NCI-H460 (cell line): ENCODE measurements around the gene POU3F1. TPM values are rescaled to one million over a fixed set of nuclear protein-coding genes. Genes with fewer than 3 reads are reported as not detected.

ENCODE experiments used
- DNase-seq: peaks from one replicate; pipeline ENCODE4 v3.0.0-alpha.2; 2016; ENCODE audit warnings: low read depth; ENCODE audit errors: extremely low read depth
- total RNA-seq: library from RNA; depleted of rRNA; stranded (reverse); fragments of >200 nt; shearing (Covaris generic); gene quantifications from 2 replicates; pipeline ENCODE4 v1.2.3, GENCODE V29; 2014

POU3F1 gene
- total RNA-seq, 1 experiment from 2014 or later = not detected

DNA sequence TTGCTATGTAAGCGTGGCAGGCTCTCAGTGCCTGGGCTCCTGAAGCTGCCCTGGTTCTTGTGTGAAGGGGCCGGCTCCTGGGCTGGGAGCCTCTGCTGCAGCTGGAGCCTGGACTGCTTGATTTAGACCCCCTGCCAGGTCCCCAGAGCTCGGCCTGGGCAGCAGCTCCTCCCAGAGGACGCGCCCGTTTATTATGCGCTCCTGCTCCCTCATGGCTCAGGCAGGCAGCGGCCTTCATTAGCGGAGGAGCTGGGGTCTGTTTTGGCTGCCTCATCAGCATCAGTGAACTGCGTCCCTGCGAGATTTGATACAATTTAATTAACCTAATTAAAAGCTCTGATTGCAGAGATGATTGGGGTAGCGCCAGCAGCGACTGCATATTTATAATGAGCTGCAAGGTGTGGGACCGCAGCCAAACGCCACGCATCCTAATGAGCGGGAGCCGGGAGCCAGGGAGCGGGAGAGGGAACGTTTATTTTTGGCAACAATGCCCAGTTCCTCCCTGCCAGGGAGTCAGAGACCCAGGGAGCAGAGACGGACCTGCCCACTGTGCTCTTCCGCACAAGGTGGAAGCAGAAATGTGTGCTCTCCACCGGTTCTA is 17.4 kb downstream of the POU3F1 start:
- no peak for DNase-seq

DNA sequence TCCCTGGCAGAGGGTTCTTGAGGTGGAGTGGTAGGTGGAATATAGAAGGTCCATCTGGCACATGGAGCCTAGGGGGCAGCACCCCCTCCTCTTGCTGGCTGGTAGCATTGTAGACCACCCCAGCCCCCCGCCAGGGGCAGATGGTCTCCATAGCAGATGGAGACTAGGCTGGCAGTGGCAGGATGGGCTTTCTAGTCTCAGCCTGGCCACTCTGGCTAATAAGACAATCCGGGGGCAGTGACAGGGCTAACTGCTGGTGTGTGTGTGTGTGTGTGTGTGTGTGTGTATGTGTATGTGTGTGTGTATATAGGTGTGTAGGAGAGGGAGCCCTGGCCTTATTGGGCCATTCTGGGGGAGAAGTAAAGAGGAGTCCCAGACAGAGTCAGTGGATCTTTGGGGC is 17.9 kb downstream of the POU3F1 start:
- DNase-seq = no peak

DNA sequence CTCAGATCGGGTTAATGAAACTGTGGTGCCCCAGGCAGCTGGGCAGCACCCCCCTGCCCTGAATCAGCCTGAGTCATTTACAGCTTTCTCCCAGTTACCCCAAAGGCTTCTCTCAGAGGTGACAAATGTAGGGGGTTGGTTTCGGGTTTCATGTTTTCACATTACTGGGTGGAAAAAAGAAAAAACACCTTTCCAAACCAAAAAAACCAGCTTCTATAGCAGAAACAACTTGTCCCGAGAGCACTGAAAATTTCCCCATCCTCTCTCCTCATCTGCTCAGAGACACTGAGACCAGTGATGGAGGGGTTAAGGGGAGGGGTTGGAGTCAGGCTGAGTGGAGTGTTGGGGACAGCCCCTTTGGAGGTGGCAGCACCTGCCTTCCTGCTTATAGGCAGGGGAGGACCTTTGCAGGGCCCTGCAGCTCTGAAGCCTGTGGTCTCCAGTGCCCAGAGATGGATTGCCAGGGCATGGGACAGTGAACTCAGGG is 18.4 kb downstream of the POU3F1 start:
- no peak for DNase-seq

DNA sequence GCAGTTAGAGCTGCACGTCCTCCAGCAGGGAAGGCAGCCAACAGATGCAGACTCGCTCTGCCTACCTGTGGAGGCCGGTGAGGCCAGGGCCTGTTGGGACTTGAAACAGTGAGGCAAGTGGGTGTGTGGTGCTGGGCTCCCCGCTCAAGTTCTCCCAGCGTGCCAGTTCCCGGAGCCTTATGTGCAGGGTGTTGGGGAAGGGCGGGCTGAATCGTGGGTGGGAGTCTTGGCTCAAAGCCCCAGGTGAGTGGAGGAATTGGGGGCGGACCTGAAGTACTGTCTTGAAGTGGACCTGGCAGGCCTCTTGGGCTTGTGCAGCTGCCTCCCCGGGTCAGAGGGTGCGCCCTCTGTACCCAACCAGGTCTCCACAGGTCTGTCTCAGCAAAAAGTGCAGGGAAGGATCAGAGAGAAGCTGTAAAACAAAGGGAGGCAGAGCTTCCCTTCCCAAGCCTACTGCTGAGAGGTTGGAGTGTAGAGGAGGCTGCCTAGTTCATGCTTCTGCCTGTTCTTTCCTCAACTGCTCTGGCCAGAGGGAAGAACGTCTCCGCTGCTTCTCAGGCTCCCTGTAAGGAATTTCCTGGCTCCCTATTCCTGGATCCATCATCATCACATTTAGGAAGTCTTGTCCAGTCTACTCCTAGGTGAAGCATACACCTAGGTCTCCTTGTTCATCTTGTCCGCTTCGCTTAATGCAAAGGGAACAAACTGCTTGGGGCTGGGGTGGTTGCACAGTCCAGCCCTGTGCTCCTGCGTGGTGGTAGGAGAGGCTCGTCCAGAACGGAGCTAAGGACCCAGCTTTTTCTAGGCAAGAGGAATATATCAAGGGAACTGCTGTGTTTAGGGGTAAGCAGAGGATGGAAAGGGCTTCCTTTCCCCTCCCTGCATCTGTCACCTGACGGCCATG is 19.1 kb downstream of the POU3F1 start:
- DNase-seq = no peak

DNA sequence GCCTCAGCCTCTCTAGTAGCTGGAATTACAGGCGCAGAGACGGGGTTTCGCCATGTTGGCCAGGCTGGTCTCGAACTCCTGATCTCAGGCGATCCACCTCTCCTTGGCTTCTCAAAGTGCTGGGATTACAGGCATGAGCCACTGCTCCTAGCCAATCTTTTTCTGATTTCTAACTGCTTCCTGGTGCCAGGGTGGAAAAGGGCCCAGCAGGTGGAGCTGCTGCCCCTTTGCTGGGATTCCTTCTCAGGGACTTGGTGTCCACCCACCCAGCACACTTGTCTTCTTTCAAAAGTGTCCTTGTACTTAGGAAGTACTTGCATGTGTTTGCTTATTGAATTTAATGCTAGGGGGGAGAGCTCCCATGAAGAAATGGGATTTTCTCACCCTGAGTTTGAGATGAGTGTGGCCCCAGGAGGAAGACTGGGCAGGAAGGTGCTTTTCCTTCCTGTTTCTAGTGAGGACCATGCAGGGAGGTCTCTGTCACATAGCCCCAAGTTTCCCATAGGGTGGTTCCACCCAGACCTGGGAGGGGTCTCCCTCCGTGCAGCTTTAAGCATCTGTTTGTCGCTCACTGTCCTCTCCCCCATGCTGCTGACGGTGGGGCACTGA is 19.9 kb downstream of the POU3F1 start:
- peak; percentile 25 for DNase-seq

DNA sequence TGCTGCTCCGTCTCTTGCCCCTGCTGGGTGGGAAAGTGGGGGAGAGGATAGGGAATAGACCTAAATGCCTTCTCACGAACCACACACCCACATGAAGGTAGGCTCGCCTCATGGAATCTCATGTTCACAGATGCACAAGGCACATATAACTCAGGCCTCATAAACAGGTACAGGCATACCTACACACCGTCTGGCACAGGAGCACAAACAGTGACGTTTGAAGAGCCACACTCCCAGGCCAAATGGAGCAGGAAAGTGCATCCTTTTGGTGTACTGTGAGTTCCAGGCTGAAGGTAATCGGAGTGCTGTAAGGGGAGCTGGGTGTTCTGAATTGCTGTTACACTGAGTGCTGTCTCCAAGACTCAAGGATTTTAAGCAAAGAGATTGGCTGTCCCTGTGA is 20.9 kb downstream of the POU3F1 start:
- no peak for DNase-seq

DNA sequence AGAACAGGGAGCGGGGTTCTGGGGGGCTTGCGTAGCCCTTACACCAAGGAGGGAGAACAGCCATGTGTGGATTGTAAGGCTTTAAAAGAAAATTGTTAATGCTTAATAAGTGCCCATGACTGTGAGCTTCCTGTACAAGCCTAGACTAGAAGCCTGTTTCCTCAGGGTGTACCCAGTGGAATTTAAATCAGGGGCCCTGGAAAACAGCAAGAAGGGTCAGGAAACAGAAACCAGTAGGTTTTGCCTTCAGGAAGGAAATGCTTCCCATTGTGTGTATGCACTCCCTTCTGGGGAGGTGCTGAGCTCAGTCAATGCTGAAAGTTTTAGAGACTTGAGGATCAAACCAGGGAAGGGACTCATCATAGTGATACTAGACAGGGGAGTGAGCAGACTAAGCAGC is 21.4 kb downstream of the POU3F1 start:
- DNase-seq = no peak

DNA sequence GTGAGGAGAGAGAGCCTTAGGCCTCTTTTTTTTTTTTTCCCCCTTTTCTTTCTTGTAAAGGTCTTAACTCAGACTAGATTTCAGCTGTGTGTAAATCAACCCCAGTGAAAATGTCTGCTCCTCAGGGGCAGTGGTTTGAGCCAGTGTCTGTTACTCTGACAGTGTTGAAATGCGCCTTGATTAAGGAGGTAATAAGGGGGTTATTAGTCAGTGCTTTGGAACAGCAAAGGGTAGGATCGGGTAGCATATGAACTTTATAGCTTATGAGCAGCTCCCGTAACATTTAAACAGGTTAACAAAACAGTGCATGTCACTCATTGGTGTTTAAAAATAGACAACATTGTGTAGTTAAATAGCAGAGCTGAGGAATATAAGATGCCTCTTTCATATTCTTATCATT is 23.8 kb downstream of the POU3F1 start:
- no peak for DNase-seq

DNA sequence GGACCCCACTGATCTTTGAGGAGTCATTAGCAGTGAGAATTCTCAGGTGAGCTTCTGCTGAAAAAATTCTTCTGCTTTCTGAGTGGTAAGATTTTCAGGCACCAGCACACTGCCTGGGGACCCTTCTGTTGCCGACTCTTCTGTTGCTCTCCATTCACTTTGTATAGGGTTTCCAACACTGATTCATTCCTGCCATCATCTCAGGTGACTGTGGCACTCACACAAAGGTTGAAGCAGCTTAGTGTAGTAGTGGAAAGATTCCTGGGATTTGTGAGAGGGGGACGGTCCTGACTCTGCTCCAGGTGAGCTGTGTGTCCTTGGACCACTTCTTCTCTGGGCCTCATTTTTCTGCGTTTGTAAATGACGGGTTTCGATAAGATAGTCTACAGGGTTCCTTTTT is 24.6 kb downstream of the POU3F1 start:
- DNase-seq = no peak

DNA sequence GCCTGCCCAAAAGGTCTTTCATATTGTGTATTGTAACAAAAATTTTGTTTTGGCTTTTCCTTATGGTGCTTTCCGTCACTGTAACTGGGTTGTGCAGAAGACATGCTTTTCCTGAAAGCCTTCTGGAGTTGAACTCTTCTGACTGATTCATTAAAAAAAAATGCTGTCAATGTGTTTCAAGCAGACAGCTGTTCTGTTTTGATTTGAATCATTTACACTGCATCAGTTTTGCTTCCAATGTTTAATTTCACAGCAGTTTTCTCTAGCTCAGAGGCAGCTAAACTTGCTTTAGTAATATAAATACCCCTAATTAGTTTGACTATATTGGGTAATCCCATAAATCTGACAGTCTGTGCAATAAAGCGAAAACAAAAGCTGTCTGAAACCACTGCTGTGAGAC is 26.2 kb downstream of the POU3F1 start:
- DNase-seq = no peak

DNA sequence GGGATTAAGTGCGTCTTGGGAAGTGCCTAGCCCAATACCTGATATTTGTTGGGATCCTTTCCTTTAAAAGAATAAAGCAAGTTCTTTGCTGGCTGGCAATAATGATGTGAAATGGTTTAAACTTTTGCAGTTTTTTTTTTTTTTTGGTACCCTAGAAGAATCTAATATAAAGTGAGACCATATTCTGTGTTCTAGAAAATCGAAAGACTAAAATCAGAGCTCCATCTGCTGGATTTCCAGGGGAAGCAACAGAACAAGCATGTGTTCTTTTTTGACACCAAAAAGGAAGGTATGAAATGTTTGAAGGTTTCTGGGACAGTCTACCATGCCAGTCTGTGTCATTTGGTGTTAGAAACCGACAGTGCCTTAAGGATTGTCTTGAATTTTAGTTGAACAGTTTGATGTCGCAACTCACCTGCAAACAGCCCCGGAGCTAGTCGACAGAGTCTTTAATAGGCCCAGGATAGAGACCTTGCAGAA is 27.7 kb downstream of the POU3F1 start:
- DNase-seq = no peak

DNA sequence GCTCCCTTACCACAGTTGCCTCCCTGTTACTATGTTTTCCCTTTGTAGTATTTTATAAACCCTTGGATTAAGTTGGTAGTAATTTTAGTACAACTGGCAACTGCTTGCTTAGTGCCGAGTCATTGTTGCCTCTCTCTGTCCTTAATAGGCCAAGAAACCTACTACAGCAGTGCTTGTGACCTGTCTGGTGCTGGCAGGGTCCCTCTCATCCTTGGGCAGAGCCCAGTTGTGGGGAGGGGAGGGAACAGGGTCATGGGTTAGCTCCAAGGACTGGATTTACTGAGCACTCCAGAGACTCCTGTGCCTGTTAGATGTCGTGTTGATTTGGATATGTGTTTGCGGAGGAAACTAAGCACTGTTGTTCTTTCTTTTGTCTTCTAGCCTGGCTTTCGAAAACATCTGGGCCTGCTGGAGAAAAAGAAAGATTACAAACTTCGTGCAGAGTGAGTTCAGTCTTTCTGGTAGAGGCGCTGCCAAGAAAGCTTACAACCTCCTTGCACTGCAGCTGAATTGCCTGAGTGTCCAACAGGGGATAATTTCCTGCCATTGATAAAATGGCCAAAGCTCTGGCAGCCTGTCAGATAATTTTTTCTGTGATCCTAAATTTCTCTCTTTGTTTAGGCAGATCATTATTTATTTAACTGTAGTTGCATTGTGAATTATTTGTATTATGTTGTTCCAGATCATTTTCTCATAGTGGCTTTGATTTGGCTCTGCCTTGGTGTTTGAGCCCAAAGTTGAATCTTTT is 30.4 kb downstream of the POU3F1 start:
- no peak for DNase-seq

DNA sequence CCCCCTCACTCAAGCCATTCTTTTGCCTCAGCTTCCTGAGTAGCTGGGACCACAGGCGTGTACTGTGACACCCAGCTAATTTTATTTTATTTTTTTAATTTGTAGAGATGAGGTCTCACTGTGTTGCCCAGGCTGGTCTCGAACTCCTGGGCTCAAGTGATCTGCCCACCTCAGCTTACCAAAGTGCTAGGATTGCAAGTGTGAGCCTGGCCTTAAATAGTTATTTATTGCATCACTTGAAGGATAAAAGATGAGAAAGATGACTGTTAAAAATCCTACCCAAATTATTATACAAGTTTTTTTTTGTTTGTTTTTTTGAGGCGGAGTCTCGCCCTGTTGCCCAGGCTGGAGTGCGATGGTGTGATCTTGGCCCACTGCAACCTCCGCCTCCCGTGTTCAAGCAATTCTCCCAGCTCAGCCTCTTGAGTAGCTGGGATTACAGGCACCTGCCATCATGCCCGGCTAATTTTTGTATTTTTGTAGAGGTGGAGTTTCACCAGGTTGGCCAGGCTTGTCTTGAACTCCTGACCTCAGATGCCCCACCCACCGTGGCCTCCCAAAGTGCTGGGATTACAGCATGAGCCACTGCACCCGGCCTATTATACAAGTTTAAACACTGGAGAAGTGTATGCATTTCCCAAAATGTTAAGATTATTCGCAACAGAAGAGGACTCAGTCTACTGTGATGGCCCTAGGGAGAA is 31.7 kb downstream of the POU3F1 start:
- no peak for DNase-seq

DNA sequence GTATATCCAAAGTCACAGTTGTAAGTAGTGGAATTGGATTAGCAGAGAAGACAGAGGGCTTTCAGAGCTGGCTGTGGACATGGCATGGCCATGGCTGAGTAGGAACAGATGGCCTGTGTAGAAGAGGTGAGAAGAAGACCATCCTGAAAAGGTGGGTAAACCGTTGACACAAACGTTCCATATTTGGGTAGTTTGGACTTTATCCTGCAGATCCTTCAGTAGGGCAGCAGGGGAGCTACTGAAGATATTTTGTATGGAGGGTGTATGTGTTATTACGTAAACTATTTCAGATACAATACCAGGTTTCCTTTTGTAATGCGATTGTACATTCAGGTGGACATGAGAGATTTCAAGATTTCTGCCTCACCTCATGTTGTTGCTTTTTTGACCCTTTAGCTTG is 32.4 kb downstream of the POU3F1 start:
- DNase-seq = no peak

DNA sequence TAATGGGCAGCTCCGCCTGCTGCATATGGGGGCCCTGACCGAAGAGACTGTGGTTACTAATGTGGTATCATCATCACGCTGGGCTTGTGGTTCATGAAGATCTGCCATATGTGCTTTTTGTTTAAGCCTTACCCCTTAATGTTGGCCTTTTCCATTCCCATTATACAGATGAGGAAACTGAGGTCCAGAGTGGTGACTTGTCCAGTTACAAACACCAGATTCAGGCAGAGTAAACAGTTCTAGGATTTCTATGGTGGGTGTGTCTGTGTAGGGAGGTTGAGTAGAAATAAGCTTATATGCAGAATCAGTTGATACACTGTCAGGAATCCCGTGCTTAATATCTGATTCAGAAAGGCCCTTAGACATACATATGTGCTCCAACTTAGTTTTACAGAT is 33.4 kb downstream of the POU3F1 start:
- no peak for DNase-seq

DNA sequence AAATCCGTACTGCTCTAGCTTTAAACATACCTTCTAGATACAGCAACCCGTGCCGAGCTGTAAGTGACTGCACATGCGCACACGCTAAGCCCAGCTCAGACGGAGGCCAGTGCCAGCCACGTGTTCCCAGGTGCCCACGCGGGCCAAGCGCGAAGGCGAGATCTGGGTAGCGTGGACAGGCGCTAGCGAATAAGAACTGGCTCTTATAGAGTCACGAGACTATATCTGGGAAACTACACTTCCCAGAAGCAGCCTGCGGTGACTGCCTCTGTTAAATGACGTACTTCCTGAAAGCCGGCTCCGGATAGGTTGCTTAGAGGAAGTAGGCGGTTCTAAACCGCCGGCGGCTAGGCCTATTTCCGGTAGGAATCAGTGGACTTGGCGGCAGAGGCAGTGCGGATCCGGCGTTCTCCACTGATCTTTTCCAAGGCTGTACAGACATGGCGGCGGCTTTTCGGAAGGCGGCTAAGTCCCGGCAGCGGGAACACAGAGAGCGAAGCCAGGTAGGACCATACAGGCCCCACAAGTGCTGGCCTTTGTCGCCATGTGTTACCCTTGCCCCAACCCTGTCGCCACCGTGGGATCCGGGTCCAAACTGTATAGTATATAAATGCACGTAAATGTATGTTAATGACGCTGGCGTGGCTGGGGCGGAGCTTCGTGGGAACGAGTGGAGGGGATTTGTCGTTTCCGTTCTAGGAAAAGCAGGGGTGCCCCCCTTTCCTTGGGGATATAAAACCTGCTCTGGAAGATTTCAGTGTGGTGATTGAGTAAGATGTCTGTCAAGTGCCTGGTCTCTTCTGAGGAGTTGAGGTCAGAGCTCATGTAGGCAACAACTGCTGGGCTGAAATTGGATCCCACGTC is 34.0 kb downstream of the POU3F1 start, which contains the start of gene UTP11:
Gene UTP11 (plus strand): TSS at position 372 of the 864 bp plus-strand sequence. CDS start 69 bp downstream, at position 441.
- peak; percentile 97 for DNase-seq

DNA sequence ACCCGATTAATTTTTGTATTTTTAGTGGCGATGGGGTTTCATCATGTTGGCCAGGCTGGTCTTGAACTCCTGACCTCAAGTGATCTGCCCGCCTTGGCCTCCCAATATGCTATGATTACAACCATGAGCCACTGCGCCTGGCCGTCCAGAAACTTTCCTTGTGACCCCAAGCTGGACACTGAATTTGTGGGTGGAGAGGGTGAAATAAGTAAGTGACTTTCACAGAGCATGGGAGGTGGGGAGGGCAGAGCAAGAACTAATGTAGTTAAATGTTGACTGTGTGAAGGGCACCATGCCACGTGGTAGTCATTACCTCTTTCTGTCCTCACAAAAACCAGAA is 36.8 kb downstream of the POU3F1 start:
- no peak for DNase-seq

DNA sequence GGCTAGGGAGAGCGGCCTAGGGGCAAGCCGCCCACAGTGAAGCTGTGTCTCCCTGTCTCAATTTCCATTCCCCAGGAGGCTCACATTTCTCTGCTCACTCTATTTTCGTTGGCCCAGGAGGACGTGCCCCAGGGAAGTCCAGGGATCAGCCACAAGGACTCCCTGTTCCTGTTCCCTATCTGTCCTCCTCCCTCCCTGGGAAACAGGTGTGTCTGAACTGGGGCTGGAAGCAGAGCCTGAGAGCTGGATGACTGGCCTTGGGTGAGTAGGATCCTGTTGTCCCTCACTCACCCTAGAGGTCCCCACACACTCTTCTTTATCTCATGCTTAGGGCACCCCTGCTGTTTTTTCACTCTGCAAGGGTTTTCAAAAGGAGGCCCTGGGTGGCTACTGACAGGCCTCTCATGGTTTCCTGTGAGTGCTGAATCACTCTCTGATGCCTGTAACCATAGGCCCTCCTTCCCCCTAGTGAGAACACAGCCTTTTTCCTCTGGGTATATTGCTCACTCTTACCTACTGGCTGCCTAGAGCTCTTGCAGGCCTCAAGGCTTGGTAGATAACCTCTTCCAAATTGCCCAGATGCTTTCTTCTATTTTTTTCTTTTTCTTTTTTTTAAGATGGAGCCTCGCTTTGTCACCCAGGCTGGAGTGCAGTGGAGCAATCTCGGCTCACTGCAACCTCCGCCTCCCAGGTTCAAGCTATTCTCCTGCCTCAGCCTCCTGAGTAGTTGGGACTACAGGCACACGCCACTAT is 37.3 kb downstream of the POU3F1 start:
- DNase-seq = no peak
